Stromal cell of bone marrow (primary cell): Measurements from ENCODE around the gene LGR5.

Experiments used
- DNase-seq: peaks from one replicate; pipeline ENCODE4 v3.0.0-alpha.2; 2012; ENCODE audit warnings: low read depth

Gene LGR5, protein sequence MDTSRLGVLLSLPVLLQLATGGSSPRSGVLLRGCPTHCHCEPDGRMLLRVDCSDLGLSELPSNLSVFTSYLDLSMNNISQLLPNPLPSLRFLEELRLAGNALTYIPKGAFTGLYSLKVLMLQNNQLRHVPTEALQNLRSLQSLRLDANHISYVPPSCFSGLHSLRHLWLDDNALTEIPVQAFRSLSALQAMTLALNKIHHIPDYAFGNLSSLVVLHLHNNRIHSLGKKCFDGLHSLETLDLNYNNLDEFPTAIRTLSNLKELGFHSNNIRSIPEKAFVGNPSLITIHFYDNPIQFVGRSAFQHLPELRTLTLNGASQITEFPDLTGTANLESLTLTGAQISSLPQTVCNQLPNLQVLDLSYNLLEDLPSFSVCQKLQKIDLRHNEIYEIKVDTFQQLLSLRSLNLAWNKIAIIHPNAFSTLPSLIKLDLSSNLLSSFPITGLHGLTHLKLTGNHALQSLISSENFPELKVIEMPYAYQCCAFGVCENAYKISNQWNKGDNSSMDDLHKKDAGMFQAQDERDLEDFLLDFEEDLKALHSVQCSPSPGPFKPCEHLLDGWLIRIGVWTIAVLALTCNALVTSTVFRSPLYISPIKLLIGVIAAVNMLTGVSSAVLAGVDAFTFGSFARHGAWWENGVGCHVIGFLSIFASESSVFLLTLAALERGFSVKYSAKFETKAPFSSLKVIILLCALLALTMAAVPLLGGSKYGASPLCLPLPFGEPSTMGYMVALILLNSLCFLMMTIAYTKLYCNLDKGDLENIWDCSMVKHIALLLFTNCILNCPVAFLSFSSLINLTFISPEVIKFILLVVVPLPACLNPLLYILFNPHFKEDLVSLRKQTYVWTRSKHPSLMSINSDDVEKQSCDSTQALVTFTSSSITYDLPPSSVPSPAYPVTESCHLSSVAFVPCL

DNA sequence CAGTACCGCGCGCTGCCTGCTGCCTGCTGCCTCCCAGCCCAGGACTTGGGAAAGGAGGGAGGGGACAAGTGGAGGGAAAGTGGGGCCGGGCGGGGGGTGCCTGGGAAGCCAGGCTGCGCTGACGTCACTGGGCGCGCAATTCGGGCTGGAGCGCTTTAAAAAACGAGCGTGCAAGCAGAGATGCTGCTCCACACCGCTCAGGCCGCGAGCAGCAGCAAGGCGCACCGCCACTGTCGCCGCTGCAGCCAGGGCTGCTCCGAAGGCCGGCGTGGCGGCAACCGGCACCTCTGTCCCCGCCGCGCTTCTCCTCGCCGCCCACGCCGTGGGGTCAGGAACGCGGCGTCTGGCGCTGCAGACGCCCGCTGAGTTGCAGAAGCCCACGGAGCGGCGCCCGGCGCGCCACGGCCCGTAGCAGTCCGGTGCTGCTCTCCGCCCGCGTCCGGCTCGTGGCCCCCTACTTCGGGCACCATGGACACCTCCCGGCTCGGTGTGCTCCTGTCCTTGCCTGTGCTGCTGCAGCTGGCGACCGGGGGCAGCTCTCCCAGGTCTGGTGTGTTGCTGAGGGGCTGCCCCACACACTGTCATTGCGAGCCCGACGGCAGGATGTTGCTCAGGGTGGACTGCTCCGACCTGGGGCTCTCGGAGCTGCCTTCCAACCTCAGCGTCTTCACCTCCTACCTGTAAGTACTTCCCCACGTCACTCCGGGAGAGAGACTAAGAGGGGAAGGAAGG is at the start of gene LGR5:
Gene LGR5, plus strand, starts transcription at position 186 of the 732 bp plus-strand sequence. Its CDS starts 283 bp downstream, at position 469.
- no peak for DNase-seq

DNA sequence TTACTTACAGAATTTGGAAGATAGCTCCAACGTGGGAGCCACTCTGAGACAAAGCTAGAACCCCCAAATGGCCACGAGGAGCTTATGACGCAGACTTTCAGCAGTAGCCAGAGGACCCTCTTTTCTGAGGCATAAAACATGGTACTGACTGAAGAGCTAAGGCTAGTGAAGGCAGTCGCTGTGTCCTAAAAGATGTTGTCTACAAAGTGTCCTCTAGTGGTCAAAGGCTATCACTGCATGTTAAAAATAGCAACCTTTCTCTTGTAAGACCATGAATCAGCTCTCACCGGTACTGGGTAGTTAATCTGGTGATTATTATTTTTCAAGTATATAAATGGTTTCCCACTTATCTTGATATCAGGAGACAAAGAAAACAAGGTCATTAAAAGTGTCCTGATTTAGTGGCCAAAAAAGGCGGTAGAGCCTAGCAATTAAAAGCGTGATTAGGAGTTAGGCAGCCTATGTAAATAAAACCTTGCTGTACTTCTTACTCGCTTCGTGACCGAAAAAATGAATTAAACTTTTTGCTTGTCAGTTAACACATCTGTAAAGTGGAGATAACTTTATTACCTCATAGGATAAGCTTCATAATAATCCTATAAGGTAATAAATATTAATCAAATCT is 47.0 kb upstream of the LGR5 start:
- DNase-seq, result peak; percentile 52

DNA sequence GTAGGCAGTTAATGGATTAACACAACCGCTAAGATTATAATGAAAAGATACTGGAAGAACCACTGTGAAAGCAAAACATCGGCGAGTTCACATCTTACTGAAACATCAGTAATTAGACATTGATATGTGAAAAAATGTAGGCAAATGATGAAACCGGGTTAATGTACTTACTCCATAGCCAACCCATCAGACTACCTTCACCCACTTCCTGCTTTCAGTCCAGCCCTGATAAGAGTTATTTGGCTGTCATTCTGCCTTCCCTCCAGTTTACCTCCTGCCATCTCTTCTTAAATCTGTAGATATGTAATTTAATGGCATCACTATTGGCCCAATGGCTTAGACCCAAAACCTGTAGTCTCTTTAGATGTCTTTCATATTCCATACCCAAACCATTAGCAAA is 46.0 kb upstream of the LGR5 start:
- DNase-seq, result no peak

DNA sequence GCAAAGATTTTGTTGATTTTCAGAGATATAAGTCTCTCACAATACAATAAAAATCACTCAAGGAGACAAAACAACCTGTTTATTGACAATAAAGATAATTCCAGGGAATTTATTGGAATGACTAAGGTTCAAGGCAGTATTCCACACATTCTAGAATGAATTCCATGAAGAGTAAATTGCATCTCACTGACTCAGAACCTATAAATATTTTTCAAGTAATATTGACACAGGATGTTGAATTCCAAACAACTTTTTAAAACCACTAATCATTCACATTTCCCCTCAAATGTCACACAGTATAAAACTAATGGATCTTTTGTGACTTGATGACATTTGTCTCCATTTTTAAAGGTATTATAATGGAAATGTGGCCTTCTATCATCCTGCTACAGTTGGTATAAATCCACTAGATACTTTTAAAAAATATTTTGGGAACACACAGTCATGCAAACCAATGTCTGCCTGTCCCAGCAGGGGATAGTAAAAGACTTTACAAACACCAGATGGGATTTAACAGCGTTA is 42.1 kb upstream of the LGR5 start:
- no peak for DNase-seq

- DNase-seq, result no peak
These were observed 40.4 kb upstream of the LGR5 start for GRCh38 chr12:71399197-71399596.

GRCh38 chr12:71400481-71400880 is 39.1 kb upstream of the LGR5 start:
- DNase-seq, result no peak

- DNase-seq, result no peak
These were observed 33.7 kb upstream of the LGR5 start for GRCh38 chr12:71405884-71406283.

DNA sequence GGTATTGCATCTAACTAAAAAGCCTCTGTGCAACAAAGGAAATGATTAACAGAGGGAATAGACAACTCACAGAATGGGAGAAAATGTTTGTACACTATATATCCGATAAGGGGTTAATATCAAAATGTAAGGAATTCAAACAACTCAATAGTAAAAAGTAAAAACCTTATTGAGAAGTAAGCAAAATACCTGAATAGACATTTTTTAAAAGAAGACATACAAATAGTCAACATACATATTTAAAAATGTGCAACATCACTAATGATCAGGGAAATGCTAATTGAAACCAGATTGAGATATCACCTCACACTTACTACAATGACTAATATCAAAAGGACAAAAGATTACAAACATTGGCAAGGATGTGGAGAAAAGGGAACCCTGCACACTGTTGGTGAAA is 31.9 kb upstream of the LGR5 start:
- DNase-seq, result no peak

GRCh38 chr12:71410844-71411243 is 28.8 kb upstream of the LGR5 start:
- DNase-seq, result no peak

GRCh38 chr12:71411635-71412034 is 28.0 kb upstream of the LGR5 start:
- DNase-seq, result no peak

DNA sequence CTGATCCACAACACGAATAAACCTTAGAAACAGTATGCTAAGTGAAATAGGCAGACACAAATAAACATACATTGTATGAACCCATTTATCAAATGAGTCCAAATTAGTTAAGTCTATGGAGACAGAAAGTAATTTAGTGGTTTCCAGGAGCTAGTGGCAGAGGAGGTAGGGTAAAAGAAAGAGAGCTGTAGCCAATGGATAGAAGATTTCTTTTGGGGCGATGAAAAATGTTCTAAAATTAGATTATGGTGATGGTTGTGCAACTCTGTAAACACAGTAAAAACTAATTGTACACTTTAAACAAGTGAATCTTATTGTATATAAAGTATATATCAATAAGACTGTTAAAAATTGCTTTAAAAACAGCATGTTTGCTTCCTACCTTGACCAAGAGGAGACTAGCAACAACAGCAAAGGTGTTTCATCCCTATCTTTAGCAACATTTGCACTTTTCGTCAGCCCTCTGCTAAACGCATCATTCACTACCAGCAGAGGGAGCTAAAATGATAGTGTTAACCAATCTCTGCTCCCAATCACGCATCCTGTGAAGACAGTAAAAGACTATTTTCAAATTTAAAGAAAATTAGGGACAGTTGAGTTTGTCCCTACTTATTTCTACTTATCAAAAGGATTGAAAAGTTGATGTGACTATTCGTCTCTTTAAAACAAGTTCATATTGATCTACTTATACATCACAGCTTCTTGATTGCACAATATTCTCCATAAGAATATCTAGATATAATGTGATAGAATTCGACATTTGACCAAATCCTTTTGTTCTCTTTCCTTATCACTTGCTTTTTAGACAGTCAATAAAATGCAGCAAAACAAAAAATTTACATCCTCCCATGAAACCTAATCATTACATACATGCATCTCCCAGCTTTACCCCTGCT is 24.0 kb upstream of the LGR5 start:
- peak; percentile 41 for DNase-seq

DNA sequence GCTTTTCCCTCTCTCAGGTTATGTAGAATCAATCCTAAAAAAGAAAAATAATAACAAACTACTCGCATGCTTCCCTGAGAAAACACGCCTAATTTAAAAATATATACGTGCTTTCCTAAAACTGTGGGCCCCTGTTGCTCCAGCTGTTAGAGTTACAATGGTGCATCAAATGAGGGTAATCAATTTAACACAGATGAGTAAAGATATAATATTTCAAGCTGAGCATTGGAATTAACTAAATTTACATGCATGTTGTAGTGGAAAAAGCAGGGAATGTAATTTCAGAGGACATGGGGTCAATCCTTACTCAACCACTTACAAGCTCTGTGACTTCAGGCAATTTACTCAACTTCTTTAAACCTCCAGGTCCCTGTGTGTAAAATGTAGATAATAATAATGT is 22.4 kb upstream of the LGR5 start:
- no peak for DNase-seq

GRCh38 chr12:71420775-71421406 is 18.7 kb upstream of the LGR5 start:
- DNase-seq, result no peak

- no peak for DNase-seq
These were observed 13.9 kb upstream of the LGR5 start for GRCh38 chr12:71425568-71426299.

GRCh38 chr12:71426300-71427047 is 13.1 kb upstream of the LGR5 start:
- DNase-seq, result no peak

GRCh38 chr12:71430756-71431155 is 8.8 kb upstream of the LGR5 start:
- no peak for DNase-seq

GRCh38 chr12:71431991-71432390 is 7.6 kb upstream of the LGR5 start:
- DNase-seq, result no peak

- no peak for DNase-seq
These were observed 6.7 kb upstream of the LGR5 start for GRCh38 chr12:71432936-71433335.

- no peak for DNase-seq
These were observed 2.9 kb upstream of the LGR5 start for GRCh38 chr12:71436696-71437095.
